Trophoblast cell (in vitro differentiated cells and primary cell): ENCODE data around the gene SAMM50.

Experiments used
- DNase-seq, 2 donors: peaks; one replicate each; pipeline ENCODE4 v3.0.0-alpha.2; 2016
- H2AFZ ChIP-seq: 2 replicates; pipeline ENCODE4 v1.6.1; 2013; ENCODE audit warnings: low read length, moderate library complexity, mild to moderate bottlenecking; ENCODE audit not compliant: insufficient read depth, poor library complexity
- H2AK5ac ChIP-seq: 2 replicates; pipeline ENCODE4 v1.6.1; 2013; ENCODE audit warnings: mild to moderate bottlenecking, low read length
- H2BK120ac ChIP-seq: 2 replicates; pipeline ENCODE4 v1.6.1; 2013; ENCODE audit warnings: low read length, mild to moderate bottlenecking, moderate library complexity; ENCODE audit not compliant: insufficient read depth, poor library complexity
- H2BK12ac ChIP-seq: 2 replicates; pipeline ENCODE4 v1.6.1; 2013; ENCODE audit warnings: mild to moderate bottlenecking, low read length, moderate library complexity
- H2BK5ac ChIP-seq: 2 replicates; pipeline ENCODE4 v1.6.1; 2013; ENCODE audit warnings: low read length, low read depth, moderate library complexity, mild to moderate bottlenecking; ENCODE audit not compliant: poor library complexity
- H3K14ac ChIP-seq: 2 replicates; pipeline ENCODE4 v1.6.1; 2013; ENCODE audit warnings: mild to moderate bottlenecking, low read length
- H3K18ac ChIP-seq: 2 replicates; pipeline ENCODE4 v1.6.1; 2013; ENCODE audit warnings: mild to moderate bottlenecking, low read length
- H3K23ac ChIP-seq: 2 replicates; pipeline ENCODE4 v1.6.1; 2013; ENCODE audit warnings: low read length
- H3K27ac ChIP-seq: 2 replicates; pipeline ENCODE4 v1.5.1; 2013; ENCODE audit warnings: low read depth, mild to moderate bottlenecking, inconsistent platforms, low read length, moderate library complexity
- H3K27me3 ChIP-seq: 2 replicates; pipeline ENCODE4 v1.6.1; 2013; ENCODE audit warnings: inconsistent platforms, mild to moderate bottlenecking, low read length, moderate library complexity; ENCODE audit not compliant: insufficient read depth
- H3K36me3 ChIP-seq, 2 experiments: 1 replicate in 1 of 2; 2 replicates in 1 of 2; pipeline ENCODE4 v1.6.1; 2013; ENCODE audit warnings: low read length in 2 of 2, mild to moderate bottlenecking in 2 of 2, moderate library complexity in 1 of 2; ENCODE audit not compliant: insufficient read depth in 2 of 2, control insufficient read depth in 1 of 2
- H3K4ac ChIP-seq: 2 replicates; pipeline ENCODE4 v1.6.1; 2013; ENCODE audit warnings: low read depth, mild to moderate bottlenecking, low read length, moderate library complexity
- H3K4me1 ChIP-seq, 2 experiments: 1 replicate in 1 of 2; 2 replicates in 1 of 2; pipeline ENCODE4 v1.6.1; 2013; ENCODE audit warnings: low read length in 2 of 2, mild to moderate bottlenecking in 2 of 2, moderate library complexity in 1 of 2; ENCODE audit not compliant: insufficient read depth in 2 of 2, control insufficient read depth in 1 of 2
- H3K4me2 ChIP-seq: 2 replicates; pipeline ENCODE4 v1.6.1; 2013; ENCODE audit warnings: inconsistent platforms, mild to moderate bottlenecking, low read length, moderate library complexity
- H3K4me3 ChIP-seq: 2 replicates; pipeline ENCODE4 v1.5.1; 2013; ENCODE audit warnings: mild to moderate bottlenecking, low read depth, low read length, inconsistent platforms
- H3K79me1 ChIP-seq: one replicate; pipeline ENCODE4 v1.6.1; 2013; ENCODE audit warnings: low read length
- H3K79me2 ChIP-seq: 2 replicates; pipeline ENCODE4 v1.6.1; 2013; ENCODE audit warnings: low read length, mild to moderate bottlenecking; ENCODE audit not compliant: control insufficient read depth, insufficient read depth, poor library complexity
- H3K9ac ChIP-seq: 2 replicates; pipeline ENCODE4 v1.6.1; 2013; ENCODE audit warnings: mild to moderate bottlenecking, low read length
- H3K9me3 ChIP-seq: 2 replicates; pipeline ENCODE4 v1.6.1; 2013; ENCODE audit warnings: low read depth, mild to moderate bottlenecking, control low read depth, inconsistent platforms, low read length; ENCODE audit not compliant: insufficient read depth
- H4K12ac ChIP-seq: 2 replicates; pipeline ENCODE4 v1.6.1; 2013; ENCODE audit warnings: low read depth, mild to moderate bottlenecking, low read length, moderate library complexity
- H4K8ac ChIP-seq: 2 replicates; pipeline ENCODE4 v1.6.1; 2013; ENCODE audit warnings: low read depth, mild to moderate bottlenecking, low read length, moderate library complexity
- H4K91ac ChIP-seq: one replicate; pipeline ENCODE4 v1.6.1; 2013; ENCODE audit warnings: low read depth, mild to moderate bottlenecking, low read length, moderate library complexity
- WGBS: extraction: QIAGEN DNeasy Blood & Tissue Kit; methylation state at CpG from one replicate; pipeline ENCODE4 v1.1.7; 2013; ENCODE audit warnings: missing lambda C conversion rate; ENCODE audit not compliant: insufficient read length, insufficient coverage; ENCODE audit errors: extremely low coverage; 5-methylcytosine and 5-hydroxymethylcytosine counted together

The SAMM50 gene

GRCh38 chr22:43995798-43996169, 40.5 kb downstream of the SAMM50 start:
- Histone ChIP-seq H3K23ac (no peak overlapping the region), H3K4ac (no peak overlapping the region), H3K14ac (no peak overlapping the region), H2BK5ac (no peak overlapping the region), H3K36me3 (peaks cover 46 to 58% of the 10 kb centered on the region in 2 experiments), H3K27ac (no peak overlapping the region), H3K79me2 (no peaks in the 10 kb centered on the region), H3K27me3 (no peaks in the 10 kb centered on the region), H4K8ac (no peak overlapping the region), H2BK12ac (no peak overlapping the region), H4K91ac (no peak overlapping the region), H3K4me1 (peaks cover 0 to 2% of the 10 kb centered on the region in 2 experiments), H3K9me3 (no peaks in the 10 kb centered on the region), H2AFZ (no peak overlapping the region), H3K4me2 (no peak overlapping the region), H3K18ac (no peak overlapping the region), H3K4me3 (no peak overlapping the region), H2AK5ac (no peak overlapping the region), H3K9ac (no peak overlapping the region), H4K12ac (no peak overlapping the region), H2BK120ac (no peak overlapping the region), H3K79me1 (no peaks in the 10 kb centered on the region)
- no peak for DNase-seq
- WGBS, result no CpG with 5 or more reads among the region's 10 CpGs

- Histone ChIP-seq H3K79me2 (no peaks in the 10 kb centered on the region), H3K36me3 (peaks cover 46 to 55% of the 10 kb centered on the region in 2 experiments), H3K9me3 (no peaks in the 10 kb centered on the region), H4K91ac (no peak overlapping the region), H2BK120ac (no peak overlapping the region), H3K14ac (no peak overlapping the region), H3K27ac (no peak overlapping the region), H3K4me2 (no peak overlapping the region), H3K27me3 (no peaks in the 10 kb centered on the region), H3K4me1 (peaks cover 0 to 2% of the 10 kb centered on the region in 2 experiments), H2AK5ac (no peak overlapping the region), H3K23ac (no peak overlapping the region), H4K12ac (no peak overlapping the region), H2AFZ (no peak overlapping the region), H3K4me3 (no peak overlapping the region), H3K79me1 (no peaks in the 10 kb centered on the region), H3K9ac (no peak overlapping the region), H4K8ac (no peak overlapping the region), H2BK12ac (no peak overlapping the region), H3K18ac (no peak overlapping the region), H2BK5ac (no peak overlapping the region), H3K4ac (no peak overlapping the region)
- no peak for DNase-seq
- no CpG with 5 or more reads among the region's 45 CpGs for WGBS
Measured at GRCh38 chr22:43996170-43996980, 41.1 kb downstream of the SAMM50 start.

GRCh38 chr22:43996981-43997265, 41.7 kb downstream of the SAMM50 start:
- Histone ChIP-seq H3K79me1 (no peaks in the 10 kb centered on the region), H2BK5ac (no peak overlapping the region), H3K4me1 (peaks cover 0 to 2% of the 10 kb centered on the region in 2 experiments), H3K79me2 (no peaks in the 10 kb centered on the region), H4K12ac (no peak overlapping the region), H3K27me3 (no peaks in the 10 kb centered on the region), H2AFZ (no peak overlapping the region), H3K4ac (no peak overlapping the region), H3K18ac (no peak overlapping the region), H3K9ac (no peak overlapping the region), H3K4me2 (no peak overlapping the region), H2AK5ac (no peak overlapping the region), H2BK120ac (no peak overlapping the region), H4K91ac (no peak overlapping the region), H3K14ac (no peak overlapping the region), H3K23ac (no peak overlapping the region), H3K36me3 (peaks cover 43 to 54% of the 10 kb centered on the region in 2 experiments), H3K4me3 (no peak overlapping the region), H3K27ac (no peak overlapping the region), H2BK12ac (no peak overlapping the region), H3K9me3 (no peaks in the 10 kb centered on the region), H4K8ac (no peak overlapping the region)
- WGBS, result no CpG with 5 or more reads among the region's 8 CpGs
- DNase-seq, result no peak

- no peak overlapping the region for H4K8ac ChIP-seq
- WGBS, result no CpG with 5 or more reads among the region's 15 CpGs
- H4K12ac ChIP-seq, result no peak overlapping the region
- H3K4me3 ChIP-seq, result no peak overlapping the region
- H3K4me2 ChIP-seq, result no peak overlapping the region
- no peak overlapping the region for H3K9ac ChIP-seq
- no peak overlapping the region for H3K14ac ChIP-seq
- no peak overlapping the region for H3K18ac ChIP-seq
- H3K36me3 ChIP-seq, result peaks cover 34 to 45% of the 10 kb centered on the region in 2 experiments
- no peak overlapping the region for H2BK120ac ChIP-seq
- no peaks in the 10 kb centered on the region for H3K79me2 ChIP-seq
- no peak overlapping the region for H2BK12ac ChIP-seq
- no peaks in the 10 kb centered on the region for H3K4me1 ChIP-seq
- H3K9me3 ChIP-seq, result no peaks in the 10 kb centered on the region
- no peak for DNase-seq
- no peak overlapping the region for H3K27ac ChIP-seq
- H4K91ac ChIP-seq, result no peak overlapping the region
- H3K4ac ChIP-seq, result no peak overlapping the region
- H3K23ac ChIP-seq, result no peak overlapping the region
- H2BK5ac ChIP-seq, result no peak overlapping the region
- no peaks in the 10 kb centered on the region for H3K27me3 ChIP-seq
- no peaks in the 10 kb centered on the region for H3K79me1 ChIP-seq
- no peak overlapping the region for H2AK5ac ChIP-seq
- no peak overlapping the region for H2AFZ ChIP-seq
Measured at GRCh38 chr22:43998679-43999264, 43.5 kb downstream of the SAMM50 start.
